Measurements from ENCODE around the gene PTPN7. TPM values are rescaled to one million over a fixed set of nuclear protein-coding genes. Genes with fewer than 3 reads are reported as not detected.
"Not testable (repeated sequence)": the region's sequence is repeated elsewhere in the genome, so short reads cannot be mapped to it uniquely, and the experiment has no call there.

The PTPN7 gene
- total RNA-seq, 4 donors from 2014 or later, result 1.3 to 4.3 (median 2.1) TPM

- H3K4me3 ChIP-seq (replicated peaks in 1 of 3), result no peak overlapping the region
- intact Hi-C loops (cut with DNase I), result loop anchor here (5.0 to 10.0 kb wide), 2 partner anchors 132 to 530 kb away; partner anchors contain the start of gene SYT2
These were observed 24.5 kb upstream of the PTPN7 start for GRCh38 chr1:202184750-202185460.

GRCh38 chr1:202182040-202182877 is 21.9 kb upstream of the PTPN7 start:
- no peaks in the 10 kb centered on the region for H3K9me3 ChIP-seq
- H3K27me3 ChIP-seq, result no peaks in the 10 kb centered on the region
- H3K36me3 ChIP-seq, result no peaks in the 10 kb centered on the region
- intact Hi-C loops (cut with DNase I), result loop anchor here (10.0 kb wide), 1 partner anchor 533 kb away; the partner anchor contains the start of gene SYT2
- no peak overlapping the region for H3K4me3 ChIP-seq (replicated peaks in 1 of 3)
- H3K27ac ChIP-seq, result no peak overlapping the region
- WGBS, 2 donors, result 91 to 92% methylated on average over 8 of the region's 8 CpGs
- no peak for TF ChIP-seq CTCF (IDR thresholded peaks at IDR 0.05)
- no peak for TF ChIP-seq POLR2A (IDR thresholded peaks at IDR 0.05)
- peaks cover 0 to 4% of the 10 kb centered on the region in 2 donors for H3K4me1 ChIP-seq
- no peak for DNase-seq

More at GRCh38 chr1:202184750-202185460, 24.5 kb upstream of the PTPN7 start:
- 12 to 21% methylated on average over 15 of the region's 19 CpGs for WGBS, 2 donors
- Histone ChIP-seq H3K9me3 (no peaks in the 10 kb centered on the region), H3K4me1 (peaks cover 0 to 4% of the 10 kb centered on the region in 2 donors), H3K36me3 (no peaks in the 10 kb centered on the region), H3K27ac (no peak overlapping the region), H3K27me3 (no peaks in the 10 kb centered on the region)
- no peak for TF ChIP-seq POLR2A (IDR thresholded peaks at IDR 0.05)
- TF ChIP-seq CTCF (IDR thresholded peaks at IDR 0.05), result peak; percentile 47 to 87 (median 73)
- DNase-seq, result peak; percentile 84 to 85

GRCh38 chr1:202181586-202181985 is 21.2 kb upstream of the PTPN7 start:
- Histone ChIP-seq H3K36me3 (no peaks in the 10 kb centered on the region), H3K4me1 (peaks cover 0 to under 1% of the 10 kb centered on the region in 2 donors), H3K9me3 (no peaks in the 10 kb centered on the region), H3K27me3 (no peaks in the 10 kb centered on the region), H3K27ac (no peak overlapping the region), H3K4me3 (replicated peaks in 1 of 3) (no peak overlapping the region)
- intact Hi-C loops (cut with DNase I), result loop anchor here (10.0 kb wide), 1 partner anchor 533 kb away; the partner anchor contains the start of gene SYT2
- DNase-seq, result no peak
- TF ChIP-seq CTCF (IDR thresholded peaks at IDR 0.05), result no peak
- 72 to 96% methylated on average over 6 of the region's 7 CpGs for WGBS, 2 donors

GRCh38 chr1:202180751-202181139 is 20.3 kb upstream of the PTPN7 start:
- not testable (repeated sequence) for H3K9me3 ChIP-seq; DNase-seq; H3K36me3 ChIP-seq; H3K4me3 ChIP-seq (replicated peaks in 1 of 3); H3K4me1 ChIP-seq; H3K27me3 ChIP-seq; H3K27ac ChIP-seq
- 52 to 55% methylated on average over 2 of the region's 2 CpGs for WGBS, 2 donors
- intact Hi-C loops (cut with DNase I), result loop anchor here (10.0 kb wide), 1 partner anchor 534 kb away; the partner anchor contains the start of gene SYT2

GRCh38 chr1:202179828-202180750 is 19.7 kb upstream of the PTPN7 start:
- Histone ChIP-seq H3K36me3 (no peaks in the 10 kb centered on the region), H3K27ac (no peak overlapping the region), H3K4me1 (no peaks in the 10 kb centered on the region), H3K4me3 (replicated peaks in 1 of 3) (no peak overlapping the region), H3K27me3 (no peaks in the 10 kb centered on the region), H3K9me3 (no peaks in the 10 kb centered on the region)
- DNase-seq, result no peak
- intact Hi-C loops (cut with DNase I), result loop anchor here (10.0 kb wide), 1 partner anchor 535 kb away; the partner anchor contains the start of gene SYT2
- 78% methylated on average over 16 to 19 of the region's 19 CpGs for WGBS, 2 donors
- TF ChIP-seq CTCF (IDR thresholded peaks at IDR 0.05), result no peak
- TF ChIP-seq POLR2A (IDR thresholded peaks at IDR 0.05), result no peak
